ENCODE results near the gene SELL. TPM values are rescaled to one million over a fixed set of nuclear protein-coding genes. Genes with fewer than 3 reads are reported as not detected.

The SELL gene
- total RNA-seq, 1 donor from 2014 or later: not detected

DNA sequence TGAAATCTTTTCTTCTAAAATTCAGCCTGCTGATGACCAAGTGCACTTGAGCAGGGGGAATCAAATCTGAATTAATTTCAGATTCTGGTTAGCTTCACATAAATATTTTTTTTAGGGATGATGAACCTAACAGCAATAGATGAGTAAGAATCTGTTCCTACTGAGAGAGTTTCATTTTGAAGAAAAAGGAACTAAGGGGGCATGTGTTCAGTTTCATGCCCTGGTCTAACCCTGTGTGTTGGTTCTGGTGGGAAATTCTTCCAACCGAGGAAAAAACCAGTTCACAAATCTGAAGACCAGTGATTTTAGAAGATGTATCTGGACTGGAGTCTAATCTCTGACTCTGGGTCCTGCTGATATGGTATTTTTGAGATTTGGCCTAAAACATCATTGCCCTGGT is 13.7 kb downstream of the SELL start:
- Mint-ChIP-seq H3K27ac (no peak overlapping the region), H3K36me3 (no peaks in the 10 kb centered on the region), H3K27me3 (ENCODE audit: insufficient read depth, low read depth) (peaks cover 2% of the 10 kb centered on the region), H3K9me3 (no peaks in the 10 kb centered on the region), H3K4me1 (no peaks in the 10 kb centered on the region), H3K4me3 (no peak overlapping the region)
- H4K20me1 ChIP-seq (ENCODE audit: low read depth): no peaks in the 10 kb centered on the region
- H3K9me3 ChIP-seq (ENCODE audit: low read depth): no peaks in the 10 kb centered on the region
- no peak overlapping the region for H3K4me3 ChIP-seq
- no peaks in the 10 kb centered on the region for H3K27me3 ChIP-seq
- TF ChIP-seq EZH2phosphoT487 (IDR thresholded peaks at IDR 0.05) (no peak), CTCF (IDR thresholded peaks at IDR 0.05) (no peak), EZH2 (IDR thresholded peaks at IDR 0.05) (no peak)
- no peak overlapping the region for H3K9ac ChIP-seq
- no peaks in the 10 kb centered on the region for H3K79me2 ChIP-seq (ENCODE audit: low read depth)
- no peak overlapping the region for H3K27ac ChIP-seq
- DNase-seq (ENCODE audit: low spot score): no peak
- H3F3A ChIP-seq (ENCODE audit: low read depth): no peaks in the 10 kb centered on the region
- H3K36me3 ChIP-seq: no peaks in the 10 kb centered on the region
- H3K4me2 ChIP-seq: no peak overlapping the region
- H3K4me1 ChIP-seq: no peaks in the 10 kb centered on the region
- H2AFZ ChIP-seq (replicated peaks): no peak overlapping the region

DNA sequence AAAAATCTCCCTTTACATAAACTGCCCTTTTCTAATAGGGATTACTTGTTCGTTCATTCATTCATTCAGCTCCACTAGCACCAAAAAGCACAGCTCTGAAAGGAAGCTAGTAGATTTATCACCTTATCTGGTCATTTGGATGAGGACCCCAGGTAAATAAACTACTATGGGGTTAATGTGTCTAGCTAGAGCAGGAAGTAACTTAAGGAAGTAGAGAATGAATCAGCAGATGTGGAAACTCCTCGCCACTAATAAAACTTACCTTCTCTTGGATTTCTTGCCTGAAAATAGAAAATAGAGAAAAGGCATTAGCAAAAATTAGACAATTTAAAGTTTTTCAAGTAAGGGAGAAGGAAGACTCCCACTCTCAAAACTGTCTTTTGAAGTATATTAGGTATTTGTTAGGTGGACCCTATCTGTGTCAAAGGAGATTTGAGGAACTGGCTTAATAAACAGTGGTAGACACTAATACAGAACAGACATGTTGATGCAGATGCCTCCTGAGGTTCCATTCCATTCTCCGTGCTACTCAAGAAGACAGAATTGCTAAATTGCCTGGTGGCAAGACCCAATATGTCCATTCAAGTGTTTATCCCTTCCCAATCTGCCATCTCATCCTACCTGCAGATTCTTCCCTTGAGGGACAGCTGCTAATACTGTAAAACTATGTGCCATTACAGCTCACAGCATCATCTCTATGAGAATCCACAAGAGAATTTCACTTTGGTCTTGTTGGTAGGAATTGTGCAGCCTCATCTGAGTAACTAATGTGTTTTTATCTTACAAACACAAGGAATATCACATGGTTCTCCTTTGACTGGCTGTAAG is 14.9 kb downstream of the SELL start:
- TF ChIP-seq EZH2 (IDR thresholded peaks at IDR 0.05): no peak
- TF ChIP-seq EZH2phosphoT487 (IDR thresholded peaks at IDR 0.05): no peak
- no peak for TF ChIP-seq CTCF (IDR thresholded peaks at IDR 0.05)

DNA sequence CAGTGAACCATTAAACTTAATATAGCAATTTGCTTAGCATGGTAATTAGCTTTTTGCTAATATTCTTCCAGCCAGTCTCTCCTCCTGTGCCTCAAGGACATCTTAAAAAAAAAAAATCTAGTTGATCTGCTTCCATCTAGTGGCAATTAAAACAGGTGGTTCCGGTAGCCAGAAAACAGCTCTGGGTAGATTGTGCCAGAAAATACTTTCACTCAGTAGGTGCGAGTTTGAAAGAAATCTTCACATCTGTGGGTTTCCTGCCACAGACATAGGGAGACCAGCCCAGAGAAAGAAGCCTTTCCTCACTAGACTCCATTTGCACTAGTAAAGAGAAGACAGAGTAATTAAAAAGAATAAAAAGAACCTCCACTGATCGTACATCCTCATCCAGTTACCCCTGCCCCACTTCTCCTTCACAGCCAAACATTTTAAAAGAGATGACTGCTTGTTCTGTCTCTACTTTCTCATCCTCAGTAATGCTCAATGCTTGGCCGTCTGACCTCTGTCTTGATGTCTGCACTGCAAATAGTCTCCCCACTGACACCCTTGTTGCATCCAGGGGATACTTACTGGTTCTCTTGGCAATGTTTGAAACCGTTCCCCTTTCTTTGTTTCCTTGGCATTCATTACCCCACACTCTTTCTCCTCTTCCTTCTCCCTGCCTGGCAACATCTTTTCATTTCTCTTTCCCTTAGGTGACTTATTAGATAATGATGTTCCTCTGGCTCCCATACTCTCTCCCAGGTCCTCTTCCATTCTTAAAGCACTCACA is 16.9 kb downstream of the SELL start:
- Mint-ChIP-seq H3K9me3 (no peaks in the 10 kb centered on the region), H3K4me3 (no peak overlapping the region)
- no peak overlapping the region for H2AFZ ChIP-seq (replicated peaks)

More for the DNA sequence above, 14.9 kb downstream of the SELL start:
- Mint-ChIP-seq H3K4me3 (no peak overlapping the region), H3K4me1 (no peaks in the 10 kb centered on the region), H3K27ac (no peak overlapping the region), H3K36me3 (no peaks in the 10 kb centered on the region), H3K9me3 (no peaks in the 10 kb centered on the region), H3K27me3 (ENCODE audit: insufficient read depth, low read depth) (peaks cover 2% of the 10 kb centered on the region)
- no peak overlapping the region for H3K9ac ChIP-seq
- no peaks in the 10 kb centered on the region for H3K79me2 ChIP-seq (ENCODE audit: low read depth)
- no peak overlapping the region for H3K4me2 ChIP-seq
- H3K9me3 ChIP-seq (ENCODE audit: low read depth): no peaks in the 10 kb centered on the region
- no peak for DNase-seq (ENCODE audit: low spot score)
- H3K4me1 ChIP-seq: no peaks in the 10 kb centered on the region
- no peaks in the 10 kb centered on the region for H4K20me1 ChIP-seq (ENCODE audit: low read depth)
- no peaks in the 10 kb centered on the region for H3K36me3 ChIP-seq
- H3F3A ChIP-seq (ENCODE audit: low read depth): no peaks in the 10 kb centered on the region
- H2AFZ ChIP-seq (replicated peaks): no peak overlapping the region
- no peak overlapping the region for H3K27ac ChIP-seq
- no peak overlapping the region for H3K4me3 ChIP-seq
- H3K27me3 ChIP-seq: no peaks in the 10 kb centered on the region

More for the DNA sequence above, 16.9 kb downstream of the SELL start:
- TF ChIP-seq EZH2 (IDR thresholded peaks at IDR 0.05) (no peak), CTCF (IDR thresholded peaks at IDR 0.05) (peak; percentile 5), EZH2phosphoT487 (IDR thresholded peaks at IDR 0.05) (no peak)
- Histone ChIP-seq H3K27me3 (no peaks in the 10 kb centered on the region), H3F3A (ENCODE audit: low read depth) (no peaks in the 10 kb centered on the region), H3K4me1 (no peaks in the 10 kb centered on the region), H3K4me2 (no peak overlapping the region), H4K20me1 (ENCODE audit: low read depth) (no peaks in the 10 kb centered on the region), H3K79me2 (ENCODE audit: low read depth) (no peaks in the 10 kb centered on the region), H3K27ac (no peak overlapping the region), H3K9me3 (ENCODE audit: low read depth) (no peaks in the 10 kb centered on the region), H3K4me3 (no peak overlapping the region), H3K9ac (no peak overlapping the region), H3K36me3 (no peaks in the 10 kb centered on the region)
- Mint-ChIP-seq H3K27ac (no peak overlapping the region), H3K36me3 (no peaks in the 10 kb centered on the region), H3K4me1 (no peaks in the 10 kb centered on the region), H3K27me3 (ENCODE audit: insufficient read depth, low read depth) (peaks cover 2% of the 10 kb centered on the region)
- DNase-seq (ENCODE audit: low spot score): no peak
